B cell (primary cell): ENCODE measurements around the gene UCK1.
"Not testable (repeated sequence)": the region's sequence is repeated elsewhere in the genome, so short reads cannot be mapped to it uniquely, and the experiment has no call there.

Experiments used
- CTCF ChIP-seq: fragments of 200-600 bp; IDR thresholded peaks from one replicate; pipeline ENCODE4 v1.8.0; 2022; ENCODE audit warnings: antibody characterized with exemption, mild to moderate bottlenecking
- EZH2 ChIP-seq: IDR thresholded peaks from 2 replicates; pipeline ENCODE4 v1.6.1; 2012; ENCODE audit warnings: borderline replicate concordance, low read depth, mild to moderate bottlenecking, moderate library complexity, low read length; ENCODE audit not compliant: insufficient read depth, poor library complexity, severe bottlenecking

GRCh38 chr9:131550465-131550864, 19.4 kb upstream of the UCK1 start:
- not testable (repeated sequence) for TF ChIP-seq CTCF, EZH2
